Stimulated activated CD8-positive, alpha-beta memory T cell treated with anti-CD3 and anti-CD28 coated beads, Interleukin-15, amount 100 ng/mL, for 24 hours (primary cell): ENCODE data around the gene EFCAB6.

Source experiments
- DNase-seq: peaks from one replicate; pipeline ENCODE4 v3.0.0-alpha.2; 2020; ENCODE audit warnings: low read depth

Gene EFCAB6

GRCh38 chr22:43828998-43829782 is 17.1 kb upstream of the EFCAB6 start:
- no peak for DNase-seq

GRCh38 chr22:43828725-43828997 is 16.6 kb upstream of the EFCAB6 start:
- no peak for DNase-seq

GRCh38 chr22:43827926-43828724 is 16.0 kb upstream of the EFCAB6 start:
- DNase-seq: no peak

- no peak for DNase-seq
Observed at GRCh38 chr22:43827003-43827735, 15.1 kb upstream of the EFCAB6 start.

GRCh38 chr22:43826142-43827002 is 14.3 kb upstream of the EFCAB6 start:
- DNase-seq: no peak

- no peak for DNase-seq
Observed at GRCh38 chr22:43825651-43826050, 13.5 kb upstream of the EFCAB6 start.

- no peak for DNase-seq
Observed at GRCh38 chr22:43824724-43825420, 12.8 kb upstream of the EFCAB6 start.

- no peak for DNase-seq
Observed at GRCh38 chr22:43823911-43824665, 12.0 kb upstream of the EFCAB6 start.

GRCh38 chr22:43823353-43823908 is 11.3 kb upstream of the EFCAB6 start:
- DNase-seq: no peak

GRCh38 chr22:43821606-43822425 is 9.7 kb upstream of the EFCAB6 start:
- no peak for DNase-seq

- no peak for DNase-seq
Observed at GRCh38 chr22:43820651-43821305, 8.7 kb upstream of the EFCAB6 start.

GRCh38 chr22:43819931-43820640 is 8.0 kb upstream of the EFCAB6 start:
- DNase-seq: no peak

- DNase-seq: no peak
Observed at GRCh38 chr22:43819421-43819921, 7.4 kb upstream of the EFCAB6 start.

GRCh38 chr22:43818981-43819380 is 6.9 kb upstream of the EFCAB6 start:
- DNase-seq: no peak

- DNase-seq: no peak
Observed at GRCh38 chr22:43817402-43817801, 5.3 kb upstream of the EFCAB6 start.

- no peak for DNase-seq
Observed at GRCh38 chr22:43814264-43814663, 2.2 kb upstream of the EFCAB6 start.

GRCh38 chr22:43812890-43813289 is 785 bp upstream of the EFCAB6 start:
- DNase-seq: no peak

GRCh38 chr22:43811777-43812148 is 342 bp downstream of the EFCAB6 start:
- no peak for DNase-seq
